Subcutaneous adipose tissue (tissue), 4 donors: Measurements from ENCODE around the gene EPS8. TPM values are rescaled to one million over a fixed set of nuclear protein-coding genes. Genes with fewer than 3 reads are reported as not detected.

Source experiments
- CTCF ChIP-seq: fragments of 450-650 bp; IDR thresholded peaks from one replicate; pipeline ENCODE4 v1.5.1; 2016; ENCODE audit warnings: low read depth, mild to moderate bottlenecking, control low read depth, antibody characterized with exemption, moderate library complexity
- total RNA-seq, 4 donors: library from RNA; depleted of rRNA; stranded (reverse); fragments of >200 nt; gene quantifications; one replicate each; pipeline ENCODE4 v1.1.0, GENCODE V29; 2016

The EPS8 gene
- total RNA-seq, 4 donors from 2014 or later = 254 to 462 (median 288) TPM

- no peak for TF ChIP-seq CTCF
Observed at GRCh38 chr12:15650399-15651128, 138.6 kb downstream of the EPS8 start.

DNA sequence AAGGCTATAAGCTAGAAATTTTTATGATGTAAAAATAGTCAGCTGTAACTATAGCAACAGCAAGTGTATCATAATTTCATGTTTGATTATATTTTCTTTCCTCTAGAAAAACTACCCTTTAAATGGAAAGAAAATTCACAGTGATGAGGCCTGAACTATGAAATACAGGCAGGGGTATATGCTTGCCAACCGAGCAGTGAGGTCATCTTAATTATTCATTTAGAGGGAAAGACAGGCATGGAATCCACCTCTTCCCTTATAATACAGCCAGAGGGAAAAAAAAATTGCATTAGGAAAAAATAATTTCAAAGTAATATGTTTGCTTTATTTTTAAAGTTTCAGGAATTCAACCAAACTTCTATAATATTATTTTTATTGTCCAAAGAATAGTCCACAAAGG, 139.8 kb downstream of the EPS8 start:
- no peak for TF ChIP-seq CTCF

- no peak for TF ChIP-seq CTCF
Observed at GRCh38 chr12:15648558-15648957, 140.6 kb downstream of the EPS8 start.

- no peak for TF ChIP-seq CTCF
Observed at GRCh38 chr12:15646581-15646980, 142.6 kb downstream of the EPS8 start.

DNA sequence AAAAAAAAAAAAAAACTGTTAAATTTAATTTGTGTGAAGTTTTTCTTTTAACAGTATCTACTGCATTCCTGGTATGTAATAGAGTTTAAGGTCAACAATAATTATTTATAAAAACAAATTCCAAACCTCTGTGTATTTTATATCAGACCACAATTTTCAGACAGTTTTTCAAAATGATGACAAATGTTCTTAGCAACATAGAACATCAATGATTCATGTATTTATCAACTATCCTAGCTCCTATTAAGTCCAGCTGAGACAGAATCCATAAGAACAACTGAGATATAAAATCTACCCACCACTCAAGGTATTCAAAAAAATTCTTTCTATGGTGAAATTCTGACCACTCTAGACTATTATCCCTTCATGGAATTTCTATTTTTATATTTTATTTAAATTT, 144.5 kb downstream of the EPS8 start:
- TF ChIP-seq CTCF = no peak

- no peak for TF ChIP-seq CTCF
Observed at GRCh38 chr12:15638231-15638630, 151.0 kb downstream of the EPS8 start.

DNA sequence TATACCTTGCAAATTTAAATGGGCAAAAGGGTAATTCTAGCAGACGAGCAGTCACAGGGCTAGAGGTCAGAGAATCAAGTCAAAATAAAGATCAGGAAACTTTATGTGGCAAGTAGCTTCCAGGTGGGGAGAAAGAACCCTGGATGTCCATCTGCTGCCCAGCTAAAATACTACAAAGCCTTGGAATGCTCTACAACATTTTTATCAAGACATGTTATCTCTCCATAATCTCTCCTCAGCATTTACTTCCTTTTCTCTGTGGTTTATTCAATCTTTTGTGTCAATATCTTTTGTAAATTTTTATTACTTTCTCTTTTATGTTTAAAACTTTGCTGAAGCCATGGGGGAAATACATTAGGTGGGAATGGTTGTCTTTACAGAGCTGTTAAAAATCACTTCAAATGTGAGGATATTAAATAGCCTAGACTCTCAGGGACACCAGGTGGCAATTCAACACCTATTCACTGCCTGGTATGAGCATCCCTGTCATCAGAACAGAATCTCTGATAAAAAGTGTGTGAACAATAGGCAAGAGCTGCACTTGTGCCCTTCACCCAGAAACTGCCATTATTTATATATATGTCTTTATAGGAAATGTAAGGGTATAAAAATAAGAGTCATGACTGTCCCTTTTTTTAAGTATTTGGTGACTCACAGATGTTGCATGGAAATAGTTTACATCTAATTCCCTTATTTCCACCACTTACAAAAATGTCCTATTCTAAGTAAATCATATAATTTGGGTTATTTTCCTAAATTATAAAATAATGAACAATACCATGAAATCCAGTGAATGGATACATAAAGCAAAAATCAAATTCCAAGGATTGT, 152.9 kb downstream of the EPS8 start:
- no peak for TF ChIP-seq CTCF
